DOHH2 (cell line): Measurements from ENCODE around the gene DLK1.

ENCODE experiments used
- EZH2phosphoT487 ChIP-seq: fragments of 200-600 bp; sonication (generic); IDR thresholded peaks from 2 replicates; pipeline ENCODE4 v1.6.1; 2017; ENCODE audit warnings: borderline replicate concordance, mild to moderate bottlenecking, antibody characterized with exemption, low read length, moderate library complexity, mixed read lengths
- TF ChIP-seq, protein P1 (sequence below): fragments of 200-600 bp; sonication (generic); IDR thresholded peaks from one replicate; pipeline ENCODE4 v1.5.1; 2014; ENCODE audit warnings: antibody characterized with exemption, mild to moderate bottlenecking, low read depth, low read length; ENCODE audit not compliant: poor library complexity, severe bottlenecking

DNA sequence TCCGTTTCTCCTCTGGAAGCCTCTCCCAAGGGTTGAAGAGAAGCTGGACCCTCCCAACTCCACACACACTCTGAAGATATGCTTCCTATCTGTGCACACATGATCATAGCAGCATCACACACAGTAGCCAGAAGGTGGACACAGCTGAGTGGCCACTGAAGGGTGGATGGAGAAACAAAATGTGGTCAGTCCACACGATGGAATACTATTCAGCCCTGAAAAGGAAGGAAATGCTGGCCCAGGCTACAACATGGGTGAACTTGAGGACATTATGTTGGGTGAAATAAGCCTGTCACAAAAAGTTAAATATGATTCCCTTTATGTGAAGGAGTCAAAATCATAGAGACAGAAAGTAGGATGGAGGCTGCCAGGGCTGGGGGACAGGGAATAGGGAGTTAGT, 43.9 kb upstream of the DLK1 start:
- TF ChIP-seq, protein P1, sequence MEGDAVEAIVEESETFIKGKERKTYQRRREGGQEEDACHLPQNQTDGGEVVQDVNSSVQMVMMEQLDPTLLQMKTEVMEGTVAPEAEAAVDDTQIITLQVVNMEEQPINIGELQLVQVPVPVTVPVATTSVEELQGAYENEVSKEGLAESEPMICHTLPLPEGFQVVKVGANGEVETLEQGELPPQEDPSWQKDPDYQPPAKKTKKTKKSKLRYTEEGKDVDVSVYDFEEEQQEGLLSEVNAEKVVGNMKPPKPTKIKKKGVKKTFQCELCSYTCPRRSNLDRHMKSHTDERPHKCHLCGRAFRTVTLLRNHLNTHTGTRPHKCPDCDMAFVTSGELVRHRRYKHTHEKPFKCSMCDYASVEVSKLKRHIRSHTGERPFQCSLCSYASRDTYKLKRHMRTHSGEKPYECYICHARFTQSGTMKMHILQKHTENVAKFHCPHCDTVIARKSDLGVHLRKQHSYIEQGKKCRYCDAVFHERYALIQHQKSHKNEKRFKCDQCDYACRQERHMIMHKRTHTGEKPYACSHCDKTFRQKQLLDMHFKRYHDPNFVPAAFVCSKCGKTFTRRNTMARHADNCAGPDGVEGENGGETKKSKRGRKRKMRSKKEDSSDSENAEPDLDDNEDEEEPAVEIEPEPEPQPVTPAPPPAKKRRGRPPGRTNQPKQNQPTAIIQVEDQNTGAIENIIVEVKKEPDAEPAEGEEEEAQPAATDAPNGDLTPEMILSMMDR, result no peak
- no peak for TF ChIP-seq EZH2phosphoT487
